Measurements from ENCODE around the gene GSE1. TPM values are rescaled to one million over a fixed set of nuclear protein-coding genes. Genes with fewer than 3 reads are reported as not detected.
A peak's percentile ranks its signal among the peaks of the same experiment; 100 is the strongest.

The GSE1 gene
- total and polyA plus RNA-seq, 2 of the 13 experiments (the other 11 are each of a cell fraction or from before 2014, with no cell fraction given) = 16.1 to 31.2 TPM

DNA sequence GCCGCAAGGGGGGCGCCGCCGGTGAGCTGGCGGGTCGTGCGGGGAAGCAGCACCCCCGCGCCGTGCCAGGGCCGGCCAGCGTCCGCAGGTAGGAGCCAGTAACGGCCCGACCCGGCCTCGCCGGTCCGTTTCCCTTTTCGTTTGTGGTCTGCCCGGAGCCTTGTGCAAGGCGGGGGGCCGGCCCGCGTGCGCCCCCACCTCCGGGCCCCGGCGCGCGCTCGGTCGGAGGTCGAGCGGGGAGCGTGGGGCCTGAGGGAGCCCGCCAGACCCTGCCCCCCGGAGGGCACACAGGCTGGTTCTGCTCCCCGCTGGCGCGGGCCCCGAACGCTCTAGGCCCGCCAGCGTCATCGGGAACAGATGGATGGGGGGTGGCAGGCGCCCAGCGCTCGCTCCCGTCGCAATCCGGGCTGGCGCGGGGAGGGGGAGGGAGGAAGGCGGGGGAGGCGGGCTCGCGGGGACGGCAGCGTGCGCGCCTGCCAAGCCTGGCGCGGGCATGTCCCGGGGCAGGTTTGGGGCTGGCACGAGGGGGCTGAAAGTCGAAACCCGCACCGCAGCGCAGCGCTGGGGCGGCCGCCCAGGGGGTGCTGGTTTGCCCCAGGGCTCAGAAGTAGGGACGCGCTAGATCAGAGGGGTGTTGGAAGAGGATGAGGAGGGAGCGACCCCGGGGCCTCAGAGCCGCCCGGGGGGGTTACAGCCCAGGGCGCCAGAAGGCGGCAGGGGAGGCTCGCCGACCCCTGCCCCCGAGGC lies 1.5 kb upstream of the GSE1 start (continued):
- TF ChIP-seq CEBPZ (IDR thresholded peaks at IDR 0.05; ENCODE audit: low read length) (no peak), NKX3-1 (CRISPR knock-in tag; IDR thresholded peaks at IDR 0.05) (no peak), ZNF235 (CRISPR knock-in tag; IDR thresholded peaks at IDR 0.05; ENCODE audit: borderline replicate concordance) (peak; percentile 41; the same call in 1 of the 2 replicates), ZNF496 (CRISPR knock-in tag; IDR thresholded peaks at IDR 0.05; ENCODE audit: insufficient replicate concordance) (no peak), KLF12 (CRISPR knock-in tag; IDR thresholded peaks at IDR 0.05; ENCODE audit: borderline replicate concordance) (no peak), MEIS1 (CRISPR knock-in tag; IDR thresholded peaks at IDR 0.05; ENCODE audit: borderline replicate concordance) (no peak), TAF15 (IDR thresholded peaks at IDR 0.05; ENCODE audit: low read depth, low read length, poor library complexity, severe bottlenecking) (no peak), NR2F1 (CRISPR knock-in tag; IDR thresholded peaks at IDR 0.05) (peak in 1 of 2 experiments; percentile 22; a peak in 1 of 4 replicates), FOXJ3 (CRISPR knock-in tag; IDR thresholded peaks at IDR 0.05; ENCODE audit: borderline replicate concordance) (no peak), SP1 (IDR thresholded peaks at IDR 0.05) (no peak), SP1 (CRISPR knock-in tag; IDR thresholded peaks at IDR 0.05) (no peak; the same call in 1 of the 2 replicates), SP140L (CRISPR knock-in tag; IDR thresholded peaks at IDR 0.05; ENCODE audit: borderline replicate concordance) (no peak)
- TF ChIP-seq, protein P1, sequence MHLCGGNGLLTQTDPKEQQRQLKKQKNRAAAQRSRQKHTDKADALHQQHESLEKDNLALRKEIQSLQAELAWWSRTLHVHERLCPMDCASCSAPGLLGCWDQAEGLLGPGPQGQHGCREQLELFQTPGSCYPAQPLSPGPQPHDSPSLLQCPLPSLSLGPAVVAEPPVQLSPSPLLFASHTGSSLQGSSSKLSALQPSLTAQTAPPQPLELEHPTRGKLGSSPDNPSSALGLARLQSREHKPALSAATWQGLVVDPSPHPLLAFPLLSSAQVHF (CRISPR knock-in tag; IDR thresholded peaks at IDR 0.05) = no peak
- TF ChIP-seq, protein P2, sequence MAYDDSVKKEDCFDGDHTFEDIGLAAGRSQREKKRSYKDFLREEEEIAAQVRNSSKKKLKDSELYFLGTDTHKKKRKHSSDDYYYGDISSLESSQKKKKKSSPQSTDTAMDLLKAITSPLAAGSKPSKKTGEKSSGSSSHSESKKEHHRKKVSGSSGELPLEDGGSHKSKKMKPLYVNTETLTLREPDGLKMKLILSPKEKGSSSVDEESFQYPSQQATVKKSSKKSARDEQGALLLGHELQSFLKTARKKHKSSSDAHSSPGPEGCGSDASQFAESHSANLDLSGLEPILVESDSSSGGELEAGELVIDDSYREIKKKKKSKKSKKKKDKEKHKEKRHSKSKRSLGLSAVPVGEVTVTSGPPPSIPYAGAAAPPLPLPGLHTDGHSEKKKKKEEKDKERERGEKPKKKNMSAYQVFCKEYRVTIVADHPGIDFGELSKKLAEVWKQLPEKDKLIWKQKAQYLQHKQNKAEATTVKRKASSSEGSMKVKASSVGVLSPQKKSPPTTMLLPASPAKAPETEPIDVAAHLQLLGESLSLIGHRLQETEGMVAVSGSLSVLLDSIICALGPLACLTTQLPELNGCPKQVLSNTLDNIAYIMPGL (CRISPR knock-in tag; IDR thresholded peaks at IDR 0.05; ENCODE audit: borderline replicate concordance in 1 of 2, low read depth in 1 of 2) = peak in 1 of 2 experiments; percentile 10; a peak in 1 of 4 replicates
